HepG2 (cell line): ENCODE data around the gene RPL3. TPM values are rescaled to one million over a fixed set of nuclear protein-coding genes. Genes with fewer than 3 reads are reported as not detected.

Source experiments
- AKAP8 ChIP-seq: sonication (generic); formaldehyde crosslinking; IDR thresholded peaks from 2 replicates; pipeline ENCODE4 v1.5.1; 2020; ENCODE audit warnings: mild to moderate bottlenecking, missing genetic modification reagents
- BORCS8-MEF2B ChIP-seq: sonication (generic); formaldehyde crosslinking; IDR thresholded peaks from 2 replicates; pipeline ENCODE4 v1.8.0; 2022; ENCODE audit warnings: mild to moderate bottlenecking, missing genetic modification reagents
- GTF2F1 ChIP-seq: fragments of 150-350 bp; IDR thresholded peaks from 2 replicates; pipeline ENCODE4 v1.6.1; 2014; ENCODE audit warnings: low read length
- SPEN ChIP-seq: sonication (generic); formaldehyde crosslinking; IDR thresholded peaks from 2 replicates; pipeline ENCODE4 v1.5.1; 2020; ENCODE audit warnings: low read depth, mild to moderate bottlenecking, missing genetic modification reagents
- SYNCRIP ChIP-seq: fragments of 200-400 bp; formaldehyde crosslinking; IDR thresholded peaks from 2 replicates; pipeline ENCODE4 v1.6.1; 2018; ENCODE audit warnings: mild to moderate bottlenecking, low read depth, low read length; ENCODE audit not compliant: insufficient read depth
- THAP11 ChIP-seq: IDR thresholded peaks from 2 replicates; pipeline ENCODE4 v1.6.1; 2016; ENCODE audit warnings: missing biosample characterization, missing genetic modification reagents
- ZNF318 ChIP-seq: sonication (generic); formaldehyde crosslinking; IDR thresholded peaks from 2 replicates; pipeline ENCODE4 v1.4.0; 2020; ENCODE audit warnings: mild to moderate bottlenecking, missing genetic modification reagents
- ZNF354B ChIP-seq: sonication (generic); formaldehyde crosslinking; IDR thresholded peaks from 2 replicates; pipeline ENCODE4 v1.8.0; 2022; ENCODE audit warnings: mild to moderate bottlenecking, missing genetic modification reagents
- ZNF660 ChIP-seq: sonication (generic); formaldehyde crosslinking; IDR thresholded peaks from 2 replicates; pipeline ENCODE4 v1.5.1; 2020; ENCODE audit warnings: mild to moderate bottlenecking, low read depth, missing genetic modification reagents, borderline replicate concordance
- polyA plus RNA-seq, 8 experiments: library from polyadenylated mRNA; depleted of rRNA in 3 of 8; stranded (reverse) in 7 of 8; unstranded in 1 of 8; fragments of >200 nt; fragmentation: Illumina TruSeq in 4 of 8; extraction: Trizol in 4 of 8; gene quantifications; 2 replicates each; pipeline versions ENCODE4 v1.2.1 to v1.2.3, GENCODE V29; 2011 to 2016; ENCODE audit warnings: low read depth in 4 of 8, missing spikeins in 1 of 8, mixed read lengths in 1 of 8; ENCODE audit not compliant: insufficient read depth in 1 of 8
- total RNA-seq, 5 experiments: library from RNA; depleted of rRNA; stranded (reverse); fragments of >200 nt; fragmentation: Illumina TruSeq; extraction: Trizol; gene quantifications; 2 replicates each; pipeline ENCODE4 v1.2.3, GENCODE V29; 2016; ENCODE audit warnings: low read depth in 1 of 5

The RPL3 gene
- total and polyA plus RNA-seq, 2 of the 13 experiments (the other 11 are each of a cell fraction or from before 2014, with no cell fraction given), result 1,051 to 3,279 TPM

- TF ChIP-seq ZNF318 (CRISPR knock-in tag), result no peak
- no peak for TF ChIP-seq SYNCRIP
- no peak for TF ChIP-seq ZNF354B
- no peak for TF ChIP-seq GTF2F1
- no peak for TF ChIP-seq SPEN
- TF ChIP-seq ZNF660 (CRISPR knock-in tag), result no peak
- TF ChIP-seq AKAP8 (CRISPR knock-in tag), result no peak
- TF ChIP-seq BORCS8-MEF2B, result no peak
- no peak for TF ChIP-seq THAP11 (CRISPR knock-in tag)
Observed at GRCh38 chr22:39313258-39314001, 6.0 kb downstream of the RPL3 start (continued).
